ENCODE results near the gene UST.

- TF ChIP-seq EZH2phosphoT487 (conservative IDR thresholded peaks at IDR 0.05; ENCODE audit: low read length) (no peak), CTCF (IDR thresholded peaks at IDR 0.05; ENCODE audit: insufficient read depth, low read length, poor library complexity, severe bottlenecking) (no peak)
These were observed 205.6 kb downstream of the UST start for GRCh38 chr6:148952147-148953035.

Data from SU-DHL-6 (cell line).